ENCODE data around the gene DAZL.
"Not testable (repeated sequence)": the region's sequence is repeated elsewhere in the genome, so short reads cannot be mapped to it uniquely, and the experiment has no call there.

DAZL gene

GRCh38 chr3:16604887-16605602 is at the start of gene DAZL:
Gene DAZL (minus strand): TSS chr3:16605423. CDS start chr3:16605205, 218 bp downstream.
- Mint-ChIP-seq H3K9me3 (no peaks in the 10 kb centered on the region), H3K36me3 (ENCODE audit: low read depth) (no peaks in the 10 kb centered on the region)

GRCh38 chr3:16654976-16655375 is 49.8 kb upstream of the DAZL start:
- H3K27ac Mint-ChIP-seq = no peak overlapping the region
- peaks cover 7% of the 10 kb centered on the region for H3K27me3 Mint-ChIP-seq (ENCODE audit: low read depth)
- no peak for DNase-seq (ENCODE audit: low spot score)
- H3K36me3 Mint-ChIP-seq (ENCODE audit: low read depth) = no peaks in the 10 kb centered on the region
- no peaks in the 10 kb centered on the region for H3K4me1 Mint-ChIP-seq (ENCODE audit: low read depth)
- no peak overlapping the region for H3K4me3 Mint-ChIP-seq
- no peaks in the 10 kb centered on the region for H3K9me3 Mint-ChIP-seq

More at GRCh38 chr3:16604887-16605602, at the start of gene DAZL:
- Mint-ChIP-seq H3K4me3 (no peak within 1 kb of the TSS), H3K4me1 (ENCODE audit: low read depth) (peaks cover 2% of the 10 kb centered on the region), H3K27me3 (ENCODE audit: low read depth) (peaks cover 22% of the 10 kb centered on the region), H3K27ac (no peak within 1 kb of the TSS)
- no peak for DNase-seq (ENCODE audit: low spot score)

- Mint-ChIP-seq H3K9me3 (no peaks in the 10 kb centered on the region), H3K36me3 (ENCODE audit: low read depth) (no peaks in the 10 kb centered on the region), H3K4me3 (no peak overlapping the region), H3K4me1 (ENCODE audit: low read depth) (no peaks in the 10 kb centered on the region), H3K27me3 (ENCODE audit: low read depth) (peaks cover 9% of the 10 kb centered on the region), H3K27ac (no peak overlapping the region)
- no peak for DNase-seq (ENCODE audit: low spot score)
Measured at GRCh38 chr3:16653712-16654111, 48.5 kb upstream of the DAZL start.

- no peak for DNase-seq (ENCODE audit: low spot score)
- Mint-ChIP-seq H3K27me3 (ENCODE audit: low read depth) (peaks cover 10% of the 10 kb centered on the region), H3K9me3 (no peaks in the 10 kb centered on the region), H3K27ac (no peak overlapping the region), H3K4me3 (no peak overlapping the region), H3K4me1 (ENCODE audit: low read depth) (no peaks in the 10 kb centered on the region), H3K36me3 (ENCODE audit: low read depth) (no peaks in the 10 kb centered on the region)
Measured at GRCh38 chr3:16647668-16648067, 42.4 kb upstream of the DAZL start.

- H3K4me1 Mint-ChIP-seq (ENCODE audit: low read depth) = no peaks in the 10 kb centered on the region
Measured at GRCh38 chr3:16639806-16640205, 34.6 kb upstream of the DAZL start.

GRCh38 chr3:16633948-16634347 is 28.7 kb upstream of the DAZL start:
- no peak overlapping the region for H3K27ac Mint-ChIP-seq

More at GRCh38 chr3:16639806-16640205, 34.6 kb upstream of the DAZL start:
- Mint-ChIP-seq H3K27me3 (ENCODE audit: low read depth) (peaks cover 12% of the 10 kb centered on the region), H3K36me3 (ENCODE audit: low read depth) (no peaks in the 10 kb centered on the region), H3K9me3 (no peaks in the 10 kb centered on the region), H3K27ac (no peak overlapping the region), H3K4me3 (no peak overlapping the region)
- no peak for DNase-seq (ENCODE audit: low spot score)

GRCh38 chr3:16632395-16632794 is 27.2 kb upstream of the DAZL start:
- Mint-ChIP-seq H3K36me3 (ENCODE audit: low read depth) (no peaks in the 10 kb centered on the region), H3K9me3 (no peaks in the 10 kb centered on the region), H3K27ac (no peak overlapping the region), H3K27me3 (ENCODE audit: low read depth) (peaks cover 12% of the 10 kb centered on the region), H3K4me3 (no peak overlapping the region), H3K4me1 (ENCODE audit: low read depth) (no peaks in the 10 kb centered on the region)
- no peak for DNase-seq (ENCODE audit: low spot score)

More at GRCh38 chr3:16633948-16634347, 28.7 kb upstream of the DAZL start:
- no peak for DNase-seq (ENCODE audit: low spot score)
- Mint-ChIP-seq H3K27me3 (ENCODE audit: low read depth) (peaks cover 12% of the 10 kb centered on the region), H3K36me3 (ENCODE audit: low read depth) (no peaks in the 10 kb centered on the region), H3K4me3 (no peak overlapping the region), H3K9me3 (no peaks in the 10 kb centered on the region), H3K4me1 (ENCODE audit: low read depth) (no peaks in the 10 kb centered on the region)

- H3K27me3 Mint-ChIP-seq (ENCODE audit: low read depth) = peaks cover 15% of the 10 kb centered on the region
- H3K36me3 Mint-ChIP-seq (ENCODE audit: low read depth) = no peaks in the 10 kb centered on the region
- H3K4me3 Mint-ChIP-seq = no peak overlapping the region
- no peak overlapping the region for H3K27ac Mint-ChIP-seq
- H3K9me3 Mint-ChIP-seq = peaks cover 19% of the 10 kb centered on the region
- no peaks in the 10 kb centered on the region for H3K4me1 Mint-ChIP-seq (ENCODE audit: low read depth)
- DNase-seq (ENCODE audit: low spot score) = no peak
Measured at GRCh38 chr3:16618721-16619120, 13.5 kb upstream of the DAZL start.

- H3K4me1 Mint-ChIP-seq (ENCODE audit: low read depth); H3K36me3 Mint-ChIP-seq (ENCODE audit: low read depth); H3K27ac Mint-ChIP-seq; DNase-seq (ENCODE audit: low spot score); H3K27me3 Mint-ChIP-seq (ENCODE audit: low read depth); H3K4me3 Mint-ChIP-seq: not testable (repeated sequence)
- H3K9me3 Mint-ChIP-seq = peaks cover 19% of the 10 kb centered on the region
Measured at GRCh38 chr3:16617155-16617554, 11.9 kb upstream of the DAZL start.

GRCh38 chr3:16616083-16616482 is 10.9 kb upstream of the DAZL start:
- Mint-ChIP-seq H3K27ac (no peak overlapping the region), H3K4me3 (no peak overlapping the region)
- no peak for DNase-seq (ENCODE audit: low spot score)

GRCh38 chr3:16614033-16615031 is 9.1 kb upstream of the DAZL start:
- H3K9me3 Mint-ChIP-seq = peaks cover 19% of the 10 kb centered on the region
- no peak for DNase-seq (ENCODE audit: low spot score)
- H3K4me3 Mint-ChIP-seq = no peak overlapping the region
- H3K27me3 Mint-ChIP-seq (ENCODE audit: low read depth) = peaks cover 22% of the 10 kb centered on the region
- H3K27ac Mint-ChIP-seq = no peak overlapping the region
- H3K36me3 Mint-ChIP-seq (ENCODE audit: low read depth) = no peaks in the 10 kb centered on the region
- no peaks in the 10 kb centered on the region for H3K4me1 Mint-ChIP-seq (ENCODE audit: low read depth)

More at GRCh38 chr3:16616083-16616482, 10.9 kb upstream of the DAZL start:
- Mint-ChIP-seq H3K9me3 (peaks cover 19% of the 10 kb centered on the region), H3K36me3 (ENCODE audit: low read depth) (no peaks in the 10 kb centered on the region), H3K27me3 (ENCODE audit: low read depth) (peaks cover 12% of the 10 kb centered on the region), H3K4me1 (ENCODE audit: low read depth) (no peaks in the 10 kb centered on the region)

- Mint-ChIP-seq H3K27ac (no peak overlapping the region), H3K36me3 (ENCODE audit: low read depth) (no peaks in the 10 kb centered on the region), H3K9me3 (peaks cover 2% of the 10 kb centered on the region), H3K4me3 (no peak overlapping the region), H3K4me1 (ENCODE audit: low read depth) (no peaks in the 10 kb centered on the region), H3K27me3 (ENCODE audit: low read depth) (peaks cover 17% of the 10 kb centered on the region)
- no peak for DNase-seq (ENCODE audit: low spot score)
Measured at GRCh38 chr3:16609927-16610580, 4.8 kb upstream of the DAZL start.

- Mint-ChIP-seq H3K9me3 (no peaks in the 10 kb centered on the region), H3K4me3 (no peak overlapping the region), H3K36me3 (ENCODE audit: low read depth) (no peaks in the 10 kb centered on the region), H3K4me1 (ENCODE audit: low read depth) (no peaks in the 10 kb centered on the region), H3K27ac (no peak overlapping the region), H3K27me3 (ENCODE audit: low read depth) (peaks cover 15% of the 10 kb centered on the region)
- no peak for DNase-seq (ENCODE audit: low spot score)
Measured at GRCh38 chr3:16608816-16609215, 3.6 kb upstream of the DAZL start.

GRCh38 chr3:16607718-16608117 is 2.5 kb upstream of the DAZL start:
- DNase-seq (ENCODE audit: low spot score) = no peak
- no peaks in the 10 kb centered on the region for H3K9me3 Mint-ChIP-seq
- H3K27ac Mint-ChIP-seq = no peak overlapping the region
- no peak overlapping the region for H3K4me3 Mint-ChIP-seq
- H3K4me1 Mint-ChIP-seq (ENCODE audit: low read depth) = no peaks in the 10 kb centered on the region
- peaks cover 12% of the 10 kb centered on the region for H3K27me3 Mint-ChIP-seq (ENCODE audit: low read depth)
- H3K36me3 Mint-ChIP-seq (ENCODE audit: low read depth) = no peaks in the 10 kb centered on the region

Measured in T-helper 2 cell treated with Interferon-gamma antibody and Interleukin-4, amounts not matched to agents 5 μg/mL and 100 μg/mL, for 36 hours (primary cell).